ENCODE results near the gene FBH1. TPM values are rescaled to one million over a fixed set of nuclear protein-coding genes. Genes with fewer than 3 reads are reported as not detected.

The FBH1 gene
- total and polyA plus RNA-seq, 9 of the 15 experiments (the other 6 are each of a cell fraction or from before 2014, with no cell fraction given) = 13.4 to 108 (median 77.8) TPM

GRCh38 chr10:5932345-5932744 is 42.3 kb downstream of the FBH1 start (continued):
- TF ChIP-seq ZNF165 (CRISPR knock-in tag; IDR thresholded peaks at IDR 0.05; ENCODE audit: borderline replicate concordance) (no peak), ZNF324 (CRISPR knock-in tag; IDR thresholded peaks at IDR 0.05) (no peak), PRMT5 (CRISPR knock-in tag; IDR thresholded peaks at IDR 0.05) (no peak), GATAD2A (IDR thresholded peaks at IDR 0.05) (no peak), CEBPB (tag; IDR thresholded peaks at IDR 0.05) (peak; percentile 94), NR2F6 (CRISPR knock-in tag; IDR thresholded peaks at IDR 0.05) (no peak), ZNF146 (CRISPR knock-in tag; IDR thresholded peaks at IDR 0.05; ENCODE audit: unreplicated experiment) (no peak), ZNF695 (CRISPR knock-in tag; IDR thresholded peaks at IDR 0.05) (no peak), BCLAF1 (IDR thresholded peaks at IDR 0.05; ENCODE audit: borderline replicate concordance in 1 of 2, control insufficient read depth in 1 of 2, low read depth in 2 of 2, low read length in 1 of 2) (no peak), SRSF9 (IDR thresholded peaks at IDR 0.05; ENCODE audit: borderline replicate concordance, low read depth, low read length) (no peak), SIRT6 (IDR thresholded peaks at IDR 0.05; ENCODE audit: low read depth, low read length) (no peak), ZBED1 (IDR thresholded peaks at IDR 0.05) (no peak), HNRNPLL (IDR thresholded peaks at IDR 0.05; ENCODE audit: low read depth, low read length, poor library complexity, severe bottlenecking) (no peak), HNRNPL (IDR thresholded peaks at IDR 0.05; ENCODE audit: low read depth, low read length) (no peak), NR2C2 (CRISPR knock-in tag; IDR thresholded peaks at IDR 0.05) (no peak), NR2C2 (tag; IDR thresholded peaks at IDR 0.05) (no peak), TFAM (CRISPR knock-in tag; conservative IDR thresholded peaks at IDR 0.05) (no peak)

Data from K562 (cell line).